RPMI7951 (cell line): ENCODE results near the gene HM13. TPM values are rescaled to one million over a fixed set of nuclear protein-coding genes. Genes with fewer than 3 reads are reported as not detected.
"Not testable (repeated sequence)": the region's sequence is repeated elsewhere in the genome, so short reads cannot be mapped to it uniquely, and the experiment has no call there.

Experiments used
- DNase-seq: peaks from one replicate; pipeline ENCODE4 v3.0.0-alpha.2; 2012; ENCODE audit warnings: low read depth
- total RNA-seq: library from RNA; depleted of rRNA; stranded (reverse); fragments of >200 nt; shearing (Covaris generic); gene quantifications from 2 replicates; pipeline ENCODE4 v1.2.3, GENCODE V29; 2014; rRNA removed

HM13 gene
- 176 and 179 TPM in 2 replicates for total RNA-seq

- DNase-seq: peak; percentile 96
Observed at GRCh38 chr20:31514154-31515071, at the start of gene HM13. Gene HM13, plus strand, starts transcription at chr20:31514442. Its CDS starts 110 bp downstream, at chr20:31514552.

GRCh38 chr20:31470946-31471345 lies 43.3 kb upstream of the HM13 start:
- not testable (repeated sequence) for DNase-seq

GRCh38 chr20:31472395-31473330 lies 41.6 kb upstream of the HM13 start:
- peak; percentile 52 for DNase-seq

- DNase-seq: no peak
Observed at GRCh38 chr20:31473331-31474096, 40.7 kb upstream of the HM13 start.

- DNase-seq: no peak
Observed at GRCh38 chr20:31474097-31474436, 40.2 kb upstream of the HM13 start.

GRCh38 chr20:31474758-31475427 lies 39.3 kb upstream of the HM13 start, which contains the start of the genes DEFB124 and REM1:
Gene DEFB124, minus strand, starts transcription at chr20:31475127. Its CDS starts 2,114 bp downstream, at chr20:31473013.
Gene REM1, plus strand, starts transcription at chr20:31475288. Its CDS starts 1,158 bp downstream, at chr20:31476446.
- no peak for DNase-seq

GRCh38 chr20:31475472-31476293 lies 38.6 kb upstream of the HM13 start:
- DNase-seq: no peak

- no peak for DNase-seq
Observed at GRCh38 chr20:31476294-31476585, 38.0 kb upstream of the HM13 start.

GRCh38 chr20:31476643-31477215 lies 37.5 kb upstream of the HM13 start:
- DNase-seq: peak; percentile 51

- DNase-seq: no peak
Observed at GRCh38 chr20:31484001-31484400, 30.2 kb upstream of the HM13 start.

GRCh38 chr20:31485450-31486339 lies 28.5 kb upstream of the HM13 start:
- DNase-seq: peak; percentile 74

- DNase-seq: no peak
Observed at GRCh38 chr20:31488115-31488514, 26.1 kb upstream of the HM13 start.

- DNase-seq: no peak
Observed at GRCh38 chr20:31489152-31489551, 25.1 kb upstream of the HM13 start.

- DNase-seq: no peak
Observed at GRCh38 chr20:31490752-31491151, 23.5 kb upstream of the HM13 start.

- DNase-seq: peak; percentile 64
Observed at GRCh38 chr20:31494131-31494530, 20.1 kb upstream of the HM13 start.

GRCh38 chr20:31496761-31497295 lies 17.4 kb upstream of the HM13 start:
- DNase-seq: peak; percentile 54

- peak; percentile 41 for DNase-seq
Observed at GRCh38 chr20:31497838-31498540, 16.3 kb upstream of the HM13 start.

GRCh38 chr20:31500527-31500926 lies 13.7 kb upstream of the HM13 start:
- DNase-seq: no peak
